WTC11 (cell line): ENCODE data around the gene TNP1. TPM values are rescaled to one million over a fixed set of nuclear protein-coding genes. Genes with fewer than 3 reads are reported as not detected.

Experiments
- ATAC-seq: fragments of 200-7000 bp; cut with Tn5 transposase; 2 replicates; pipeline ENCODE4 v1.10.0; 2021; ENCODE audit warnings: mild to moderate bottlenecking, moderate library complexity
- CTCF ChIA-PET: fragments of 300-600 bp; sonication (Branson Sonifier 250); formaldehyde crosslinking; loops from one replicate; lab custom pipeline; 2021; ENCODE audit warnings: antibody characterized with exemption; lab: Charles Lee
- POLR2A ChIA-PET: fragments of 350-600 bp; sonication (Branson Sonifier 250); formaldehyde crosslinking; loops from one replicate; lab custom pipeline; 2021; ENCODE audit warnings: antibody characterized with exemption; lab: Charles Lee
- DNase-seq: peaks from one replicate; pipeline ENCODE4 v3.0.0; 2021; ENCODE audit warnings: low spot score
- H3K27ac Mint-ChIP-seq: 2 replicates; pipeline ENCODE4 v1.8.0; 2021; ENCODE audit warnings: mixed read lengths
- H3K27me3 Mint-ChIP-seq: 2 replicates; pipeline ENCODE4 v1.8.0; 2021; ENCODE audit warnings: low read depth, mild to moderate bottlenecking, moderate library complexity, mixed read lengths
- H3K36me3 Mint-ChIP-seq: 2 replicates; pipeline ENCODE4 v1.8.0; 2021; ENCODE audit warnings: mixed read lengths
- H3K4me1 Mint-ChIP-seq: 2 replicates; pipeline ENCODE4 v1.8.0; 2022; ENCODE audit warnings: mixed read lengths
- H3K4me3 Mint-ChIP-seq: 2 replicates; pipeline ENCODE4 v1.8.0; 2021; ENCODE audit warnings: mild to moderate bottlenecking, moderate library complexity, mixed read lengths
- H3K9me3 Mint-ChIP-seq: 2 replicates; pipeline ENCODE4 v1.8.0; 2021; ENCODE audit warnings: mixed read lengths
- CREB1 ChIP-seq: sonication (generic); formaldehyde crosslinking; IDR thresholded peaks from 2 replicates; pipeline ENCODE4 v1.8.0; 2023; ENCODE audit warnings: mild to moderate bottlenecking, missing genetic modification reagents
- CREM ChIP-seq: sonication (generic); formaldehyde crosslinking; IDR thresholded peaks from 2 replicates; pipeline ENCODE4 v1.8.1; 2022; ENCODE audit warnings: mild to moderate bottlenecking, missing genetic modification reagents, moderate library complexity
- ESRRA ChIP-seq: sonication (generic); formaldehyde crosslinking; IDR thresholded peaks from 2 replicates; pipeline ENCODE4 v1.8.1; 2022; ENCODE audit warnings: mild to moderate bottlenecking, missing genetic modification reagents, borderline replicate concordance
- FOXK1 ChIP-seq: sonication (generic); formaldehyde crosslinking; IDR thresholded peaks from 2 replicates; pipeline ENCODE4 v1.8.0; 2022; ENCODE audit warnings: mild to moderate bottlenecking, moderate library complexity, missing genetic modification reagents
- JUN ChIP-seq: sonication (generic); formaldehyde crosslinking; IDR thresholded peaks from 2 replicates; pipeline ENCODE4 v1.8.0; 2023; ENCODE audit warnings: mild to moderate bottlenecking, missing genetic modification reagents
- NFYB ChIP-seq: sonication (generic); formaldehyde crosslinking; conservative IDR thresholded peaks from 2 replicates; pipeline ENCODE4 v1.8.0; 2022; ENCODE audit warnings: low read depth, missing genetic modification reagents
- OVOL2 ChIP-seq: fragments of 250-450 bp; sonication (Bioruptor Pico); IDR thresholded peaks from 2 replicates; pipeline ENCODE4 v1.9.0; 2021; ENCODE audit warnings: mild to moderate bottlenecking, borderline replicate concordance
- RELA ChIP-seq: sonication (generic); formaldehyde crosslinking; IDR thresholded peaks from 2 replicates; pipeline ENCODE4 v1.8.1; 2022; ENCODE audit warnings: missing genetic modification reagents, mild to moderate bottlenecking, borderline replicate concordance
- SMAD4 ChIP-seq: sonication (generic); formaldehyde crosslinking; IDR thresholded peaks from 2 replicates; pipeline ENCODE4 v1.8.0; 2022; ENCODE audit warnings: mild to moderate bottlenecking, missing genetic modification reagents
- TEAD4 ChIP-seq: sonication (generic); formaldehyde crosslinking; IDR thresholded peaks from 2 replicates; pipeline ENCODE4 v1.8.0; 2022; ENCODE audit warnings: mild to moderate bottlenecking, missing genetic modification reagents
- ZNF121 ChIP-seq: sonication (generic); formaldehyde crosslinking; IDR thresholded peaks from 2 replicates; pipeline ENCODE4 v1.8.0; 2023; ENCODE audit warnings: missing genetic modification reagents
- ZNF232 ChIP-seq: sonication (generic); formaldehyde crosslinking; IDR thresholded peaks from 2 replicates; pipeline ENCODE4 v1.8.0; 2022; ENCODE audit warnings: mild to moderate bottlenecking, missing genetic modification reagents
- total RNA-seq: library from RNA; stranded (reverse); gene quantifications from 3 replicates; pipeline ENCODE4 v1.2.3, GENCODE V29; 2021
- TF ChIP-seq, protein P1 (sequence below): sonication (generic); formaldehyde crosslinking; IDR thresholded peaks from 2 replicates; pipeline ENCODE4 v1.8.0; 2023; ENCODE audit warnings: mild to moderate bottlenecking, missing genetic modification reagents
- TF ChIP-seq, protein P2 (sequence below): sonication (generic); formaldehyde crosslinking; IDR thresholded peaks from 2 replicates; pipeline ENCODE4 v1.8.1; 2023; ENCODE audit warnings: mild to moderate bottlenecking, missing genetic modification reagents
- TF ChIP-seq, protein P3 (sequence below): fragments of 250-450 bp; sonication (Bioruptor Pico); IDR thresholded peaks from 2 replicates; pipeline ENCODE4 v1.9.0; 2021; ENCODE audit warnings: mild to moderate bottlenecking
- TF ChIP-seq, protein P4 (sequence below): sonication (generic); formaldehyde crosslinking; IDR thresholded peaks from 2 replicates; pipeline ENCODE4 v1.8.1; 2023; ENCODE audit warnings: mild to moderate bottlenecking, moderate library complexity, missing genetic modification reagents
- TF ChIP-seq, protein P5 (sequence below): fragments of 250-450 bp; sonication (Bioruptor Pico); IDR thresholded peaks from 2 replicates; pipeline ENCODE4 v1.8.0; 2021; ENCODE audit warnings: mild to moderate bottlenecking
- TF ChIP-seq, protein P6 (sequence below): sonication (generic); formaldehyde crosslinking; IDR thresholded peaks from 2 replicates; pipeline ENCODE4 v1.8.1; 2022; ENCODE audit warnings: low read depth, missing genetic modification reagents, borderline replicate concordance
- TF ChIP-seq, protein P7 (sequence below): sonication (generic); formaldehyde crosslinking; IDR thresholded peaks from 2 replicates; pipeline ENCODE4 v1.8.0; 2022; ENCODE audit warnings: mild to moderate bottlenecking, missing genetic modification reagents
- TF ChIP-seq, protein P8 (sequence below): fragments of 250-450 bp; sonication (Bioruptor Pico); conservative IDR thresholded peaks from 2 replicates; pipeline ENCODE4 v1.9.0; 2021; ENCODE audit warnings: mild to moderate bottlenecking

The TNP1 gene
- total RNA-seq, 1 experiment from 2014 or later, result not detected

DNA sequence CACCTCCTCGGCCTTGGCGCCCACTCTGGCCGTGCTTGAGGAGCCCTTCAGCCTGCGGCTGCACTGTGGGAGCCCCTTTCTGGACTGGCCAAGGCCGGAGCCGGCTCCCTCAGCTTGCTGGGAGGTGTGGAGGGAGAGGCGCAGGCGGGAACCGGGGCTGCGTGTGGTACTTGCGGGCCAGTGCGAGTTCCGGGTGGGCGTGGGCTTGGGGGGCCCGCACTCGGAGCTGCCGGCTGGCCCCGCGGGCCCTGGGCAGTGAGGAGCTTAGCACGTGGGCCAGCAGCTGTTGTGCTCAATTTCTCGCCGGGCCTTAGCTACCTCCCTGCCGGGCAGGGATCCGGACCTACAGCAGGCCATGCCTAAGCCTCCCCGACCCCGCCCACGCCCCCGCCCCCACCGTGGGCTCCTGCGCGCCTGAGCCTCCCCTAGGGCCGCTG, 25.3 kb upstream of the TNP1 start (continued):
- TF ChIP-seq, protein P1, sequence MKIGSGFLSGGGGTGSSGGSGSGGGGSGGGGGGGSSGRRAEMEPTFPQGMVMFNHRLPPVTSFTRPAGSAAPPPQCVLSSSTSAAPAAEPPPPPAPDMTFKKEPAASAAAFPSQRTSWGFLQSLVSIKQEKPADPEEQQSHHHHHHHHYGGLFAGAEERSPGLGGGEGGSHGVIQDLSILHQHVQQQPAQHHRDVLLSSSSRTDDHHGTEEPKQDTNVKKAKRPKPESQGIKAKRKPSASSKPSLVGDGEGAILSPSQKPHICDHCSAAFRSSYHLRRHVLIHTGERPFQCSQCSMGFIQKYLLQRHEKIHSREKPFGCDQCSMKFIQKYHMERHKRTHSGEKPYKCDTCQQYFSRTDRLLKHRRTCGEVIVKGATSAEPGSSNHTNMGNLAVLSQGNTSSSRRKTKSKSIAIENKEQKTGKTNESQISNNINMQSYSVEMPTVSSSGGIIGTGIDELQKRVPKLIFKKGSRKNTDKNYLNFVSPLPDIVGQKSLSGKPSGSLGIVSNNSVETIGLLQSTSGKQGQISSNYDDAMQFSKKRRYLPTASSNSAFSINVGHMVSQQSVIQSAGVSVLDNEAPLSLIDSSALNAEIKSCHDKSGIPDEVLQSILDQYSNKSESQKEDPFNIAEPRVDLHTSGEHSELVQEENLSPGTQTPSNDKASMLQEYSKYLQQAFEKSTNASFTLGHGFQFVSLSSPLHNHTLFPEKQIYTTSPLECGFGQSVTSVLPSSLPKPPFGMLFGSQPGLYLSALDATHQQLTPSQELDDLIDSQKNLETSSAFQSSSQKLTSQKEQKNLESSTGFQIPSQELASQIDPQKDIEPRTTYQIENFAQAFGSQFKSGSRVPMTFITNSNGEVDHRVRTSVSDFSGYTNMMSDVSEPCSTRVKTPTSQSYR (CRISPR knock-in tag), result no peak
- TF ChIP-seq RELA (CRISPR knock-in tag), result no peak
- no peak for TF ChIP-seq OVOL2 (CRISPR knock-in tag)
- TF ChIP-seq, all 79 proteins: peak for 0

DNA sequence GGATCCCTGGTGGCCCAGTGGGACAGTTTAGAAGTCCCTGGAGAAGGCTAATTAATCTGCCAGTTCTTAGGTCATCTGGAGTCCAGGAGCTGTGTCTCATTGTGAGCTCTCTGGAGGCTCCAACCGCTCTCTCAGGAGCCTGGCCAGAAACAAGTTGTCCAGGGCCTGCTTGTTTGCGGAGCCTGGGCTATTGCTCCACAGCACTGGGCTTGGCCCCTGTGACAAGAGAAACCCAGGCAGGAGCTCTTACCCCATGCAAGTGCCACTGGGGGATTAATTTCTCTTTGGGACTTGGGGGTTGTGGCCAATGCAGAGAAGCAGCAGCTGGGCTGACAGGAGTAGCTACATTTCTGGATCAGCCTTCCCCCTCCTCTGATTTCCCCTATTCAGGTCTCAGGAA, 24.5 kb upstream of the TNP1 start:
- H3K9me3 Mint-ChIP-seq, result peaks cover 14% of the 10 kb centered on the region
- H3K4me1 Mint-ChIP-seq, result peaks cover 10% of the 10 kb centered on the region
- no peak overlapping the region for H3K4me3 Mint-ChIP-seq
- ATAC-seq (no peak), DNase-seq (no peak)
- TF ChIP-seq, protein P2, sequence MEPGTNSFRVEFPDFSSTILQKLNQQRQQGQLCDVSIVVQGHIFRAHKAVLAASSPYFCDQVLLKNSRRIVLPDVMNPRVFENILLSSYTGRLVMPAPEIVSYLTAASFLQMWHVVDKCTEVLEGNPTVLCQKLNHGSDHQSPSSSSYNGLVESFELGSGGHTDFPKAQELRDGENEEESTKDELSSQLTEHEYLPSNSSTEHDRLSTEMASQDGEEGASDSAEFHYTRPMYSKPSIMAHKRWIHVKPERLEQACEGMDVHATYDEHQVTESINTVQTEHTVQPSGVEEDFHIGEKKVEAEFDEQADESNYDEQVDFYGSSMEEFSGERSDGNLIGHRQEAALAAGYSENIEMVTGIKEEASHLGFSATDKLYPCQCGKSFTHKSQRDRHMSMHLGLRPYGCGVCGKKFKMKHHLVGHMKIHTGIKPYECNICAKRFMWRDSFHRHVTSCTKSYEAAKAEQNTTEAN (CRISPR knock-in tag), result no peak
- TF ChIP-seq, protein P3, sequence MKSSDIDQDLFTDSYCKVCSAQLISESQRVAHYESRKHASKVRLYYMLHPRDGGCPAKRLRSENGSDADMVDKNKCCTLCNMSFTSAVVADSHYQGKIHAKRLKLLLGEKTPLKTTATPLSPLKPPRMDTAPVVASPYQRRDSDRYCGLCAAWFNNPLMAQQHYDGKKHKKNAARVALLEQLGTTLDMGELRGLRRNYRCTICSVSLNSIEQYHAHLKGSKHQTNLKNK, result no peak
- TF ChIP-seq, protein P4, sequence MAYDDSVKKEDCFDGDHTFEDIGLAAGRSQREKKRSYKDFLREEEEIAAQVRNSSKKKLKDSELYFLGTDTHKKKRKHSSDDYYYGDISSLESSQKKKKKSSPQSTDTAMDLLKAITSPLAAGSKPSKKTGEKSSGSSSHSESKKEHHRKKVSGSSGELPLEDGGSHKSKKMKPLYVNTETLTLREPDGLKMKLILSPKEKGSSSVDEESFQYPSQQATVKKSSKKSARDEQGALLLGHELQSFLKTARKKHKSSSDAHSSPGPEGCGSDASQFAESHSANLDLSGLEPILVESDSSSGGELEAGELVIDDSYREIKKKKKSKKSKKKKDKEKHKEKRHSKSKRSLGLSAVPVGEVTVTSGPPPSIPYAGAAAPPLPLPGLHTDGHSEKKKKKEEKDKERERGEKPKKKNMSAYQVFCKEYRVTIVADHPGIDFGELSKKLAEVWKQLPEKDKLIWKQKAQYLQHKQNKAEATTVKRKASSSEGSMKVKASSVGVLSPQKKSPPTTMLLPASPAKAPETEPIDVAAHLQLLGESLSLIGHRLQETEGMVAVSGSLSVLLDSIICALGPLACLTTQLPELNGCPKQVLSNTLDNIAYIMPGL (CRISPR knock-in tag), result no peak
- no peak for TF ChIP-seq NFYB
- no peak for TF ChIP-seq CREB1 (CRISPR knock-in tag)
- TF ChIP-seq ZNF232 (CRISPR knock-in tag), result no peak
- no peaks in the 10 kb centered on the region for H3K36me3 Mint-ChIP-seq
- H3K27me3 Mint-ChIP-seq, result no peaks in the 10 kb centered on the region; the same call in 1 of the 2 replicates
- no peak overlapping the region for H3K27ac Mint-ChIP-seq
- ChIA-PET CTCF (no interaction called here), POLR2A (no interaction called here)

DNA sequence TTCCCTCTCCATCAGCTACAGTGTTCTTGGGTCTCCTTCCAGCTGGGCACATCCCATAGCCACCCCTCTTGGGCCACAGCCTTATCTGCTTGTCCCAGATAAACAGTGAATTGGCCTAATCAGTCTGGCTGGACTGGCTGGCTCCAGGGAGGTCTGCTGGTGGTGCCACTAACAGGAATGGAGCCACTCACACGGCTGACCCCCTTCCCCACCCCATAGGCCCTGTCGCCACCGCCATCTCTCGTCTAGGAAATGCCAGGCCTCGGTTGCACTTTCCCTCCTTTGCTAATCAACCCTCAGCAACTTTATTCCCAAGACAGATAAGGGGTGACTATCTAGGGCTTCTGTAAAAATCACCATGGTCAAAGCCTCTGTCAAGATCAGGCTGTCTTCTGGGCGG, 23.0 kb upstream of the TNP1 start:
- no peaks in the 10 kb centered on the region; the same call in 1 of the 2 replicates for H3K27me3 Mint-ChIP-seq
- POLR2A ChIA-PET, result no interaction called here
- CTCF ChIA-PET, result no interaction called here
- DNase-seq (no peak), ATAC-seq (no peak)
- no peaks in the 10 kb centered on the region for H3K4me1 Mint-ChIP-seq
- no peak overlapping the region for H3K4me3 Mint-ChIP-seq
- H3K36me3 Mint-ChIP-seq, result no peaks in the 10 kb centered on the region
- H3K9me3 Mint-ChIP-seq, result peaks cover 11% of the 10 kb centered on the region
- H3K27ac Mint-ChIP-seq, result no peak overlapping the region
- no peak for TF ChIP-seq ZNF121 (CRISPR knock-in tag)
- no peak for TF ChIP-seq CREM (CRISPR knock-in tag)
- TF ChIP-seq ESRRA (CRISPR knock-in tag), result no peak
- TF ChIP-seq FOXK1 (CRISPR knock-in tag), result no peak
- TF ChIP-seq, protein P5, sequence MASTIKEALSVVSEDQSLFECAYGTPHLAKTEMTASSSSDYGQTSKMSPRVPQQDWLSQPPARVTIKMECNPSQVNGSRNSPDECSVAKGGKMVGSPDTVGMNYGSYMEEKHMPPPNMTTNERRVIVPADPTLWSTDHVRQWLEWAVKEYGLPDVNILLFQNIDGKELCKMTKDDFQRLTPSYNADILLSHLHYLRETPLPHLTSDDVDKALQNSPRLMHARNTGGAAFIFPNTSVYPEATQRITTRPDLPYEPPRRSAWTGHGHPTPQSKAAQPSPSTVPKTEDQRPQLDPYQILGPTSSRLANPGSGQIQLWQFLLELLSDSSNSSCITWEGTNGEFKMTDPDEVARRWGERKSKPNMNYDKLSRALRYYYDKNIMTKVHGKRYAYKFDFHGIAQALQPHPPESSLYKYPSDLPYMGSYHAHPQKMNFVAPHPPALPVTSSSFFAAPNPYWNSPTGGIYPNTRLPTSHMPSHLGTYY (CRISPR knock-in tag), result no peak
- TF ChIP-seq SMAD4 (CRISPR knock-in tag), result no peak
- no peak for TF ChIP-seq JUN (CRISPR knock-in tag)
- TF ChIP-seq, protein P6, sequence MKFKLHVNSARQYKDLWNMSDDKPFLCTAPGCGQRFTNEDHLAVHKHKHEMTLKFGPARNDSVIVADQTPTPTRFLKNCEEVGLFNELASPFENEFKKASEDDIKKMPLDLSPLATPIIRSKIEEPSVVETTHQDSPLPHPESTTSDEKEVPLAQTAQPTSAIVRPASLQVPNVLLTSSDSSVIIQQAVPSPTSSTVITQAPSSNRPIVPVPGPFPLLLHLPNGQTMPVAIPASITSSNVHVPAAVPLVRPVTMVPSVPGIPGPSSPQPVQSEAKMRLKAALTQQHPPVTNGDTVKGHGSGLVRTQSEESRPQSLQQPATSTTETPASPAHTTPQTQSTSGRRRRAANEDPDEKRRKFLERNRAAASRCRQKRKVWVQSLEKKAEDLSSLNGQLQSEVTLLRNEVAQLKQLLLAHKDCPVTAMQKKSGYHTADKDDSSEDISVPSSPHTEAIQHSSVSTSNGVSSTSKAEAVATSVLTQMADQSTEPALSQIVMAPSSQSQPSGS (CRISPR knock-in tag), result no peak
- TF ChIP-seq TEAD4 (CRISPR knock-in tag), result no peak
- TF ChIP-seq, protein P7, sequence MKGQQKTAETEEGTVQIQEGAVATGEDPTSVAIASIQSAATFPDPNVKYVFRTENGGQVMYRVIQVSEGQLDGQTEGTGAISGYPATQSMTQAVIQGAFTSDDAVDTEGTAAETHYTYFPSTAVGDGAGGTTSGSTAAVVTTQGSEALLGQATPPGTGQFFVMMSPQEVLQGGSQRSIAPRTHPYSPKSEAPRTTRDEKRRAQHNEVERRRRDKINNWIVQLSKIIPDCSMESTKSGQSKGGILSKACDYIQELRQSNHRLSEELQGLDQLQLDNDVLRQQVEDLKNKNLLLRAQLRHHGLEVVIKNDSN (CRISPR knock-in tag), result no peak
- TF ChIP-seq, protein P8, sequence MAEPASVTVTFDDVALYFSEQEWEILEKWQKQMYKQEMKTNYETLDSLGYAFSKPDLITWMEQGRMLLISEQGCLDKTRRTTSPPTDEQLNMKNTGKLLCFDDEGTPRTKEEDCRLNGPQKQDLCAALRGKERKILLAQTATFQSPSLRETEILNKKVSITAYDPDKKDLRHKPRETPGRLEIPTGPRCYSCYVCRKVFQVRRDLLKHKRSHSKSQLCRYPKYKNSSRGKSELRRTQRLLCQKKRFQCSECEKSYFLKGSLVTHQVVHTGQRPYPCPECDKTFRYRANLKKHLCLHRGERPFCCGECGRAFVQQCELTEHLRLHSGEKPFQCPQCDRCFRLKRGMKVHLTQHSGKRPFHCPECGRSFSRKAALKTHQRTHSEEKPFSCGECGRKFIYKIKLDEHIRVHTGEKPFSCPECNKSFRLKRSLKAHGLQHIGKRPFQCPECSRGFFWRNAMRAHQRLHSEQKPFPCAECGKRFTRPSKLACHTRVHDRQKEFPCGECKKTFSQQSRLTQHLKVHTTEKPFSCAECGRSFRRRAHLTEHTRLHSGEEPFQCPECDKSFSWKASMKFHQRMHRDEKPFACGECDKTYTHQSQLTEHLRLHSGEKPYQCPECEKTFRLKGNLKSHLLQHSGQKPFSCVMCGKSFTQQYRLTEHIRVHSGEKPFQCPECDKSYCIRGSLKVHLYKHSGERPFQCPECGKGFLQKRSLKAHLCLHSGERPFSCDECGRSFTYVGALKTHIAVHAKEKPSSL, result no peak
